ENCODE data around the gene SPATA20.

SPATA20 gene

GRCh38 chr17:50599606-50600005 is 52.6 kb downstream of the SPATA20 start:
- H3K27ac ChIP-seq, result no peak overlapping the region
- TF ChIP-seq, protein P1, sequence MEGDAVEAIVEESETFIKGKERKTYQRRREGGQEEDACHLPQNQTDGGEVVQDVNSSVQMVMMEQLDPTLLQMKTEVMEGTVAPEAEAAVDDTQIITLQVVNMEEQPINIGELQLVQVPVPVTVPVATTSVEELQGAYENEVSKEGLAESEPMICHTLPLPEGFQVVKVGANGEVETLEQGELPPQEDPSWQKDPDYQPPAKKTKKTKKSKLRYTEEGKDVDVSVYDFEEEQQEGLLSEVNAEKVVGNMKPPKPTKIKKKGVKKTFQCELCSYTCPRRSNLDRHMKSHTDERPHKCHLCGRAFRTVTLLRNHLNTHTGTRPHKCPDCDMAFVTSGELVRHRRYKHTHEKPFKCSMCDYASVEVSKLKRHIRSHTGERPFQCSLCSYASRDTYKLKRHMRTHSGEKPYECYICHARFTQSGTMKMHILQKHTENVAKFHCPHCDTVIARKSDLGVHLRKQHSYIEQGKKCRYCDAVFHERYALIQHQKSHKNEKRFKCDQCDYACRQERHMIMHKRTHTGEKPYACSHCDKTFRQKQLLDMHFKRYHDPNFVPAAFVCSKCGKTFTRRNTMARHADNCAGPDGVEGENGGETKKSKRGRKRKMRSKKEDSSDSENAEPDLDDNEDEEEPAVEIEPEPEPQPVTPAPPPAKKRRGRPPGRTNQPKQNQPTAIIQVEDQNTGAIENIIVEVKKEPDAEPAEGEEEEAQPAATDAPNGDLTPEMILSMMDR (IDR thresholded peaks at IDR 0.05), result no peak
- no peak for TF ChIP-seq ZFX (IDR thresholded peaks at IDR 0.05; ENCODE audit: borderline replicate concordance)

DNA sequence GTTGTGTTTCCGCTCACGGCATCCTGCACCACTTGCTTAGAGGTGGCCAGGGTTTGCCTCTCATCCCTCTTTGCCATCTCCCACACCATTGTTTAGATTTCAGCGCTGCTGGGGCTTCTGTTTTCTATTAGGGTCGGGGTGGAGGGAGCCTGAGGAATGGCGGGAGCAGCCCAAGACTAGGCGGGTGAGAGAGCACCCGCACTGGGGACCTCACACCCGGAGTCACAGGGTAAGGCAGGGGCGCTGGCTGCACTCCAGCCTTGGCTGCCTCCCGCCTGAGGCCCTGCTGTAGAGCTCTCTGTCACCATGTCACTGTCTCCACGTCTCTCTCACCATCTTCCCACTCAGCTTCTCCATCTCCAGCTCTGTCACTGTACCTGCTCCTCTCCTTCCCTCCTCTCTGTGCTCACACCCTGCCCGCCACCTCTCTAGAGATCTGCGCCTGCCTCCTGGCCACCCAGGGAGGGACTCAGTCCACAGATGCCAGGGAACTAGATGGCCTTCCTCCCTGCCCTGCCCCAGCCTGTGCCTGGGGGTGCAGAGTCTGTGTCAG is 54.9 kb downstream of the SPATA20 start:
- TF ChIP-seq ZFX (IDR thresholded peaks at IDR 0.05; ENCODE audit: borderline replicate concordance), result no peak
- TF ChIP-seq, protein P1 (IDR thresholded peaks at IDR 0.05), result no peak
- no peak overlapping the region for H3K27ac ChIP-seq

DNA sequence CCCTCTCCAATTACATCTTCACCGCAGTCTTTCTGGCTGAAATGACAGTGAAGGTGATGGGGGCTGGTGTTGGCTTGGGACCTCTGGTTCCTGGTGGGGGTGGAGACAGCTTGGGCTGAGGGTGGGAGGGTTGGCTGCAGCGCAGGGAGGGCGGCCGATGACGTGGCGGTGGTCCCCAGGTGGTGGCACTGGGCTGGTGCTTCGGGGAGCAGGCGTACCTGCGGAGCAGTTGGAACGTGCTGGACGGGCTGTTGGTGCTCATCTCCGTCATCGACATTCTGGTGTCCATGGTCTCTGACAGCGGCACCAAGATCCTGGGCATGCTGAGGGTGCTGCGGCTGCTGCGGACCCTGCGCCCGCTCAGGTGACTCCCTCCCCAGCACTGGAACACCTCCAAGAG is 55.9 kb downstream of the SPATA20 start:
- no peak for TF ChIP-seq ZFX (IDR thresholded peaks at IDR 0.05; ENCODE audit: borderline replicate concordance)
- TF ChIP-seq, protein P1 (IDR thresholded peaks at IDR 0.05), result no peak
- no peak overlapping the region for H3K27ac ChIP-seq

- H3K27ac ChIP-seq, result no peak overlapping the region
- no peak for TF ChIP-seq ZFX (IDR thresholded peaks at IDR 0.05; ENCODE audit: borderline replicate concordance)
- TF ChIP-seq, protein P1 (IDR thresholded peaks at IDR 0.05), result no peak; the same call in none of the 2 replicates
Observed at GRCh38 chr17:50603340-50603739, 56.4 kb downstream of the SPATA20 start.

DNA sequence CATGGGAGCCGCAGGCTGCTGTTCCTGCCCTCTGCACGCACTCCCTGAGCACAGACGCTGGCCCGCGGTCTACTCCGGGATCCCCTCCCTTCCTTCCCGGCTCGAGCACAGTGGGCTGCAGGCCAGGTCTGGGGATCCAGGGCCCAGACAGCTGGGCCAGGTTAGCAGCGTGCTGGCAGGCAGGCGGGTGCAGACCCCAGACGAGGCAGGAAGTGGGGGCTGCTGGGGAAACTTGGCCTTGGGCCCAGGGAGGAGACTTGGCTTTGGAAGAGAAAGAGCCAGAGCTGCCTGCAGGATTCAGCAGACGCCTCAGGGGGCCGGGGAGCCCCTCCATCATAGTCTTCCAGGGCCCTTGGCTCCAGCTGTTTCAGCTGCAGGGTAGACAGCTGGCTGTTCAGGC is 57.5 kb downstream of the SPATA20 start:
- H3K27ac ChIP-seq, result no peak overlapping the region

GRCh38 chr17:50605429-50605828 is 58.5 kb downstream of the SPATA20 start:
- no peak overlapping the region for H3K27ac ChIP-seq
- no peak for TF ChIP-seq ZFX (IDR thresholded peaks at IDR 0.05; ENCODE audit: borderline replicate concordance)
- TF ChIP-seq, protein P1 (IDR thresholded peaks at IDR 0.05), result no peak

More for the DNA sequence above, 57.5 kb downstream of the SPATA20 start:
- TF ChIP-seq, protein P1 (IDR thresholded peaks at IDR 0.05), result no peak
- TF ChIP-seq ZFX (IDR thresholded peaks at IDR 0.05; ENCODE audit: borderline replicate concordance), result no peak
